Suppressor macrophage treated with lipopolysaccharide for 4 hours (primary cell): ENCODE results near the gene TMEM219.

Source experiments
- DNase-seq: peaks from one replicate; pipeline ENCODE4 v3.0.0-alpha.2; 2020

The TMEM219 gene

GRCh38 chr16:29983420-29984136 is 21.7 kb downstream of the TMEM219 start:
- DNase-seq: no peak

- no peak for DNase-seq
Observed at GRCh38 chr16:29984137-29984763, 22.4 kb downstream of the TMEM219 start.

- no peak for DNase-seq
Observed at GRCh38 chr16:29984764-29985147, 22.9 kb downstream of the TMEM219 start.

GRCh38 chr16:29985271-29985811 is 23.5 kb downstream of the TMEM219 start:
- DNase-seq: no peak

GRCh38 chr16:29986231-29986630 is 24.4 kb downstream of the TMEM219 start:
- DNase-seq: no peak

- no peak for DNase-seq
Observed at GRCh38 chr16:29986931-29987330, 25.1 kb downstream of the TMEM219 start.

- DNase-seq: no peak
Observed at GRCh38 chr16:29987371-29988085, 25.6 kb downstream of the TMEM219 start.

- DNase-seq: no peak
Observed at GRCh38 chr16:29988346-29989075, 26.6 kb downstream of the TMEM219 start.

- no peak for DNase-seq
Observed at GRCh38 chr16:29989111-29989858, 27.4 kb downstream of the TMEM219 start.

- DNase-seq: no peak
Observed at GRCh38 chr16:29990034-29990433, 28.2 kb downstream of the TMEM219 start.

GRCh38 chr16:29990883-29991570 is 29.1 kb downstream of the TMEM219 start:
- no peak for DNase-seq

GRCh38 chr16:29991571-29991904 is 29.7 kb downstream of the TMEM219 start:
- no peak for DNase-seq

- no peak for DNase-seq
Observed at GRCh38 chr16:29992344-29992967, 30.6 kb downstream of the TMEM219 start.

- DNase-seq: no peak
Observed at GRCh38 chr16:29993191-29993902, 31.5 kb downstream of the TMEM219 start.

- DNase-seq: no peak
Observed at GRCh38 chr16:29993903-29994599, 32.2 kb downstream of the TMEM219 start.

GRCh38 chr16:29994600-29995323 is 32.9 kb downstream of the TMEM219 start:
- DNase-seq: no peak

GRCh38 chr16:29995324-29995910 is 33.5 kb downstream of the TMEM219 start, which contains the start of gene HIRIP3:
Gene HIRIP3, minus strand, starts transcription at chr16:29995617. Its CDS starts 12 bp downstream, at chr16:29995605.
- peak; percentile 94 for DNase-seq

GRCh38 chr16:29995911-29996765 is 34.3 kb downstream of the TMEM219 start, which contains the start of gene INO80E:
Gene INO80E, plus strand, starts transcription at chr16:29996241. Its CDS starts 70 bp downstream, at chr16:29996311.
- DNase-seq: peak; percentile 99
